ENCODE measurements around the gene NR1I3.
"Not testable (repeated sequence)": the region's sequence is repeated elsewhere in the genome, so short reads cannot be mapped to it uniquely, and the experiment has no call there.

NR1I3 gene

GRCh38 chr1:161244888-161245287 lies 6.9 kb upstream of the NR1I3 start:
- DNase-seq = no peak

- DNase-seq = no peak
Measured at GRCh38 chr1:161242313-161242712, 4.3 kb upstream of the NR1I3 start.

GRCh38 chr1:161241682-161242081 lies 3.7 kb upstream of the NR1I3 start:
- DNase-seq = no peak

- DNase-seq = no peak
Measured at GRCh38 chr1:161235957-161236775, 1.8 kb downstream of the NR1I3 start.

GRCh38 chr1:161233102-161233501 lies 4.9 kb downstream of the NR1I3 start:
- no peak for DNase-seq

- DNase-seq = no peak
Measured at GRCh38 chr1:161230762-161231161, 7.2 kb downstream of the NR1I3 start.

- DNase-seq = no peak
Measured at GRCh38 chr1:161229896-161230295, 8.1 kb downstream of the NR1I3 start.

- no peak for DNase-seq
Measured at GRCh38 chr1:161228032-161228431, 10.0 kb downstream of the NR1I3 start.

- DNase-seq = peak; percentile 58
Measured at GRCh38 chr1:161227196-161227871, 10.7 kb downstream of the NR1I3 start.

GRCh38 chr1:161226759-161227158 lies 11.2 kb downstream of the NR1I3 start:
- DNase-seq = no peak

GRCh38 chr1:161226320-161226711 lies 11.7 kb downstream of the NR1I3 start:
- DNase-seq = no peak

GRCh38 chr1:161225534-161226319 lies 12.3 kb downstream of the NR1I3 start, which contains the start of gene TOMM40L:
Gene TOMM40L (plus strand): TSS chr1:161226060. CDS start chr1:161226490, 430 bp downstream.
- peak; percentile 99 for DNase-seq

- no peak for DNase-seq
Measured at GRCh38 chr1:161225178-161225533, 12.8 kb downstream of the NR1I3 start.

GRCh38 chr1:161224695-161225087 lies 13.3 kb downstream of the NR1I3 start:
- not testable (repeated sequence) for DNase-seq

GRCh38 chr1:161223805-161224694 lies 14.0 kb downstream of the NR1I3 start:
- no peak for DNase-seq

GRCh38 chr1:161222175-161223019 lies 15.6 kb downstream of the NR1I3 start:
- no peak for DNase-seq

- DNase-seq = no peak
Measured at GRCh38 chr1:161220002-161220401, 18.0 kb downstream of the NR1I3 start.

GRCh38 chr1:161219078-161219892 lies 18.7 kb downstream of the NR1I3 start:
- no peak for DNase-seq

GRCh38 chr1:161218301-161219077 lies 19.5 kb downstream of the NR1I3 start:
- no peak for DNase-seq

GRCh38 chr1:161217831-161218230 lies 20.2 kb downstream of the NR1I3 start:
- DNase-seq = no peak

Data from NCI-H446 treated with DMSO at 0.1 percent for 48 hours (cell line).